ENCODE results near the gene HS3ST5.
"Not testable (repeated sequence)": the region's sequence is repeated elsewhere in the genome, so short reads cannot be mapped to it uniquely, and the experiment has no call there.

Gene HS3ST5

DNA sequence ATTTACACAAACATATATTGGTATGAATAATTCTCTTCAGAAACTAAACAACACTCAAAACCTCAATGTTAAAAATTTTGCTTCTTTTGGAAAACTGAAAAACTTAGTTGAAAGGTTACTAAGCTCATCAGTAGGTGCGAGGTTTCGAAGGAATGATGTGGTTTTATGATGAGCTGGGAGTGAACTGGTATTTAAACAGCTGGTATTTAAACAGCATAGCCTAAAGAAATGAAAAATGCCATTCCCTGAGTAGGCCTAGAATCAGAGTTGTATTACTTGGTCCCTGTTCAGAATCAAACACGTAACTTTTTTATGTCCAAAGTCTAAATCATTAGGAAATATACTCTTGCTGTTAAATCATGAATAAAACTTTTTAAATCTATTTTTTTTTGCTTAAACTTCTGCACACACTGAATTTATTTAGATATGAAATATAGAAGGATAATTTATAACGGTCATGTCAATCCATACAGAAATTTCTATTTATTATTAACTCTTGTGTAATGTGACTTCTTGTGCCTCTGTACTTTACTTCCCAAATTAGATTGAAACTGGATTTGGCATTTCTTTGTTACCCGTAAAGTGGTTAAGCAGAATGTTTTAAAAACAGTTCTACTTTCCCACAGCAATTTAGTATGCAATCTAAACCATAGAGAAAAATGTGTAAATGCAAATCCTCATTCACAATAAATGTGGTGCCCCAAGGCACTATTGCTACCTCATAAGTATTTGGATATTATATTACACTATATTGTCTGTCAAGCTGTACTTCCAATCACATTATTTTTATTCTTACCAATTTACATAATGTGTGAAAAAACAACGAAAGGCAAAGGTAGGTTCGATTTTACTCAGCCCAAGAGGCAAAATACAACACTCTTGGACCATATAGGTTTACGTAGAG, 124.1 kb downstream of the HS3ST5 start:
- no peak for DNase-seq (ENCODE audit: low read depth)
- no peak overlapping the region for H3K4me3 ChIP-seq (ENCODE audit: control insufficient read depth, low read depth, low read length)
- TF ChIP-seq, protein P1, sequence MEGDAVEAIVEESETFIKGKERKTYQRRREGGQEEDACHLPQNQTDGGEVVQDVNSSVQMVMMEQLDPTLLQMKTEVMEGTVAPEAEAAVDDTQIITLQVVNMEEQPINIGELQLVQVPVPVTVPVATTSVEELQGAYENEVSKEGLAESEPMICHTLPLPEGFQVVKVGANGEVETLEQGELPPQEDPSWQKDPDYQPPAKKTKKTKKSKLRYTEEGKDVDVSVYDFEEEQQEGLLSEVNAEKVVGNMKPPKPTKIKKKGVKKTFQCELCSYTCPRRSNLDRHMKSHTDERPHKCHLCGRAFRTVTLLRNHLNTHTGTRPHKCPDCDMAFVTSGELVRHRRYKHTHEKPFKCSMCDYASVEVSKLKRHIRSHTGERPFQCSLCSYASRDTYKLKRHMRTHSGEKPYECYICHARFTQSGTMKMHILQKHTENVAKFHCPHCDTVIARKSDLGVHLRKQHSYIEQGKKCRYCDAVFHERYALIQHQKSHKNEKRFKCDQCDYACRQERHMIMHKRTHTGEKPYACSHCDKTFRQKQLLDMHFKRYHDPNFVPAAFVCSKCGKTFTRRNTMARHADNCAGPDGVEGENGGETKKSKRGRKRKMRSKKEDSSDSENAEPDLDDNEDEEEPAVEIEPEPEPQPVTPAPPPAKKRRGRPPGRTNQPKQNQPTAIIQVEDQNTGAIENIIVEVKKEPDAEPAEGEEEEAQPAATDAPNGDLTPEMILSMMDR (conservative IDR thresholded peaks at IDR 0.05; ENCODE audit: control insufficient read depth, insufficient read depth, low read depth, low read length): no peak

DNA sequence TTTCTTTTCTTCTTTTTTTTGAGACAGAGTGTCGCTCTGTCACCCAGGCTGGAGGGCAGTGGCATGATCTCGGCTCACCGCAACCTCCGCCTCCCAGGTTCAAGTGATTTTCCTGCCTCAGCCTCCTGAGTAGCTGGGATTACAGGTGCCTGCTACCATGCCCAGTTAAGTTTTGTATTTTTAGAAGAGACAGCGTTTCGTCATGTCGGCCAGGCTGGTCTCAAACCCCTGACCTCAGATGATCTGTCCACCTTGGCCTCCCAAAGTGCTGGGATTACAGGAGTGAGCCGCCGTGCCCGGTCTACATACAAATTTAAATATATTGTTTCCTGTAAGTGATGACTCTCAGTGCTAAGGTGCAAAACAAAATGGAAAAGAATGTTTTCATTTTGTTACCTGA, 124.8 kb downstream of the HS3ST5 start:
- DNase-seq (ENCODE audit: low read depth); H3K4me3 ChIP-seq (ENCODE audit: control insufficient read depth, low read depth, low read length): not testable (repeated sequence)

DNA sequence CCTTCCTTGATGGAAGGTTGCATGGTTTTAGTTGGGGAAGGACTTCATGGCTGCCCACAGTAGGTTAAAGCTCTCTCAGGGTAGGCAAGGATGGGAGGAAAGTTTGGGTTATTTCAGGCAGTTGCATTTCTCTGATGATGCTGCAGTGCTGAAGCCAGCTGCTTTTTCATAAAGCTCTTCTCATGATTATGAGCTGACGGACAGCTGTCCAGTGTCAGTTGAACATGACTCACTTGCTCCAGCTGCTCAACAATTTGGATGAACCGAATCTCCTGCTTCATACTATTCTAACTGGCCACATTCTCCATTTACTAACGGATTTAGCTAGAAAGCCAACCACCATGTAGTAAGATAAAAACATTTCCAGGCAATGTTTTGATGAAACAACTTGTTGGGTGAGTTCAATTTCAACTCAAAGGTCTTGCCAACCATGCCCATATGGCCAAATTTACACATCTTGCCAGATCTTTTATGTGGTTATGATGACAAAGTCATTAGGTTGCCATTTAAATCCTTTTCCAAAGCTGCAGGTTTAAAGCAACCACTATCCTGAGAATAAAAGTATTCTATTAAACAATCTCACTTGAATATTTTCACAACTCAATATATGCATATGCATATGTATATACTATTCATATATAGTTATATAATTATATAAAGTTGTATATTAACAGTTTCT, 125.9 kb downstream of the HS3ST5 start:
- no peak overlapping the region for H3K4me3 ChIP-seq (ENCODE audit: control insufficient read depth, low read depth, low read length)

DNA sequence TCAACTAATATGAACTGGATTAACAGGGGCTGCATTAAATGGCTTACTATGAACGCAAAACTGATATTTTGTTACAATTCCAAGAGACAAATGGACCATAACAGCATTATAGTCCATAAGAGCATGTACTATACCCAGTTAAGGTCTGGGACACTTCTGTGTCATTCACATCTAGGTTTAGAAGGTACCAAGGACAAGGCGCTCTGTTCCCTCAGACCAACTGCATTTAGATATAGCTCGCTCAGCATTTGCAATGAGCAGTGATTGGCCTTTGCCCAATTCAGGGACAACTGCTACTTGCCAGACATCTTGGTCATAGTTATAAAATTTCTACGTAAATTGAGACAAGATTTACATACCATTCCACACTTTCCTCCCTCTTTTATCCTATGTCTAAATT, 132.4 kb downstream of the HS3ST5 start:
- no peak for DNase-seq (ENCODE audit: low read depth)
- TF ChIP-seq, protein P1 (conservative IDR thresholded peaks at IDR 0.05; ENCODE audit: control insufficient read depth, insufficient read depth, low read depth, low read length): no peak

More for the DNA sequence above, 125.9 kb downstream of the HS3ST5 start:
- no peak for DNase-seq (ENCODE audit: low read depth)
- TF ChIP-seq, protein P1 (conservative IDR thresholded peaks at IDR 0.05; ENCODE audit: control insufficient read depth, insufficient read depth, low read depth, low read length): no peak

DNA sequence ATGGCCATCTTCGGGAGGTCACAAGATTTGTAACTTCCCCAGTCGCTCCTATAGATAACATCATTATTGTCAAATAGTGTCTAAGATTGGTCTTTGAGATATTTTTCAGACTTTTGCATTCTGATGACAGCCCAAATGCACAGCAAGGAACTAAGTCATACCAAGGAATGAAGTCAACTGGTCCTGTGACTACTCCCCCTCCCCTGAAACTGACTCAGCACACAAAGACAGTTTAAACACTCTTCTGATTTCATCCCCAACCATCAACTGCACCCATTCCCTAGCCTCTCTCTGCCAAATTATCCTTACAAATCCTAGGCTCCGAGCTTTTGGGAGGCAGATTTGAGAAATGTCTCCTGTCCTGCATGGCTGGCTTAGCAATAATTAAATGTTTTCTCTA, 139.4 kb downstream of the HS3ST5 start:
- DNase-seq (ENCODE audit: low read depth): no peak
- H3K4me3 ChIP-seq (ENCODE audit: control insufficient read depth, low read depth, low read length): no peak overlapping the region
- TF ChIP-seq, protein P1 (conservative IDR thresholded peaks at IDR 0.05; ENCODE audit: control insufficient read depth, insufficient read depth, low read depth, low read length): no peak

More for the DNA sequence above, 132.4 kb downstream of the HS3ST5 start:
- H3K4me3 ChIP-seq (ENCODE audit: control insufficient read depth, low read depth, low read length): no peak overlapping the region

DNA sequence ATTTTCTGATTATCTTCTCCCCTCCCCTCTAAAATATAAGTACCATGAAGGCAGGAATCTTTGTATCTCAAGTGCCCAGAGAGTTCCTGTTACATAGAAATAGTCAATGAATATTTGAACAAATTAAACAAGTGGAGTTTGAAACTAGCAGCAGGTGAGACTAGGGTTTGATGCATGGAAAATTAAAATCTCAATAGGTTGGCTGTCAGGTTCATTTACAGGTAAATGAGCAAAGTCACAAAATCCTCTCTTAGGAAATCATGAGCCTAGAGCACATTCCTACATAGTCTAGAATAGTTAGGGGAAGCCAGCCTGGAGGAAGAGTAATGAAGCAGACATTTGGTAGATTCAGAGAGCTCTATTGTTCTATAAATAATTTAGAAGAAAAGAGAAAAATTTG, 140.4 kb downstream of the HS3ST5 start:
- H3K4me3 ChIP-seq (ENCODE audit: control insufficient read depth, low read depth, low read length): no peak overlapping the region
- DNase-seq (ENCODE audit: low read depth): no peak
- TF ChIP-seq, protein P1 (conservative IDR thresholded peaks at IDR 0.05; ENCODE audit: control insufficient read depth, insufficient read depth, low read depth, low read length): no peak

DNA sequence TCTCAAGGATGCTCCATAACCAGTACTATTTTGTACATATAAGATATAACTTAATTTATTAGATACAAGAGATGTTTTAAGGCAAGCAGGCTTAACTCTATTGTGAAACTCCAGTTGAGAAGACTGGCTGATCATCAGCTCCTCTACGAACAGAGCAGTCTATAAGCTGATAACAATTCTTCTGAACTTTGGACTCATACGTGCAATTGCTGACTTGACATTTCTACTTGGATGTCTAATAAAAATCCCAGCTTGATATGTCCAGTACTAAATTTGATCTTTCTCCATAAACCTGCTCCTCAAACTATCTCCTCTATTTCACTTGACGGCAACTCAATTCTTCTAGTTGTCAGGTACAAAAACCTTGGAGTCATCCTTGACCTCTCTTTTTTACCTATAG, 141.9 kb downstream of the HS3ST5 start:
- TF ChIP-seq, protein P1 (conservative IDR thresholded peaks at IDR 0.05; ENCODE audit: control insufficient read depth, insufficient read depth, low read depth, low read length): no peak
- H3K4me3 ChIP-seq (ENCODE audit: control insufficient read depth, low read depth, low read length): no peak overlapping the region
- no peak for DNase-seq (ENCODE audit: low read depth)
